NT2/D1 (cell line): Measurements from ENCODE around the gene KLF17.

Source experiments
- SUZ12 ChIP-seq: IDR thresholded peaks from 2 replicates; pipeline ENCODE4 v1.6.1; 2011; ENCODE audit not compliant: insufficient read length, insufficient read depth; ENCODE audit errors: extremely low read depth
- YY1 ChIP-seq: IDR thresholded peaks from 2 replicates; pipeline ENCODE4 v1.6.1; 2011; ENCODE audit not compliant: insufficient read length, insufficient read depth
- ZNF274 ChIP-seq: IDR thresholded peaks from 2 replicates; pipeline ENCODE4 v1.6.1; 2011; ENCODE audit warnings: mild to moderate bottlenecking, low read depth, low read length

DNA sequence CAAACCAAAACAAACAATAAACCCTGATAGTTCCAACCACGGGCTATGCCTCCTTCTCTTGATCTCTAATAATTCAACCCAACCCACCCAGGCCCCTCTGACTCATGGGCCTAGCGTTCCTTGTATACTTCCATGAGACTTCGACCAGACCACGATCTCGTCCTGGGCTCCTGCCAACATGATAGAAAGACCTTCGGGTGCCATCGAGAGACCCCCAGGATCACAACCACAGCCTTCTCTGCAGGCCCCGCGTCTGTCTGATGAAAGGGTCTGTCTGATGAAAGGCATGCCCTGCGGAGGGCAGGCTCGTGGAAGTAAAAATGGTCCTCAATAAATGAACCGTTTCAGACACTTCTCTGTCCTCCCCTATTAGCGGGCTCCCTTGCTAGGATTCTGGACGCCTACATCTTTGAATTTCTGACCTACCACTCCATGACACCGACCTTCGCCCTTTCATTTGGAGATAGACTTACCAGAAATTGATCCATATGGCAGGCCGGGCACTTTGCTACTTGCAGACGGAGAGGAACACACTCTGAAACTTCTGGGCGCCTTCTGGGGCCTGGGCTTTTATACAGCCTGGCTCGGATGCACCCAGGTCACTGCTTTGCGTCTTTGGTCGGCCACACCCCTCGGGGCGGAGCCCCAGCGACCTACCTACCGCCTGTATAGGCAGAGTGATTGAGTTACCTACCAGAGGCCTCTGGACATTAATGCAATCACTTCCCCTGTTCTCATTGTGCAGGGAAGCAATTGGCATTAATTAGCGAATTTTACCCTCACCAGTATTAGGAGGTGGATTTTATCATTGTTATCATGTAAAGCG lies 28.1 kb downstream of the KLF17 start:
- TF ChIP-seq SUZ12 (no peak), YY1 (no peak), ZNF274 (no peak)
